Breast epithelium (tissue), 3 donors: ENCODE measurements around the gene ID1.

Source experiments
- CTCF ChIP-seq, 3 donors: fragments of 450-650 bp; IDR thresholded peaks; one replicate each; pipeline ENCODE4 v1.5.1; 2016 to 2017; ENCODE audit warnings: antibody characterized with exemption in 3 of 3, mild to moderate bottlenecking in 3 of 3, moderate library complexity in 3 of 3
- POLR2A ChIP-seq: fragments of 450-650 bp; IDR thresholded peaks from one replicate; pipeline ENCODE4 v1.6.1; 2016; ENCODE audit warnings: antibody characterized with exemption, mild to moderate bottlenecking, moderate library complexity
- POLR2AphosphoS5 ChIP-seq, 3 donors: sonication (generic); formaldehyde crosslinking; IDR thresholded peaks; one replicate each; pipeline ENCODE4 v1.6.1; 2017; ENCODE audit warnings: antibody characterized with exemption in 3 of 3

DNA sequence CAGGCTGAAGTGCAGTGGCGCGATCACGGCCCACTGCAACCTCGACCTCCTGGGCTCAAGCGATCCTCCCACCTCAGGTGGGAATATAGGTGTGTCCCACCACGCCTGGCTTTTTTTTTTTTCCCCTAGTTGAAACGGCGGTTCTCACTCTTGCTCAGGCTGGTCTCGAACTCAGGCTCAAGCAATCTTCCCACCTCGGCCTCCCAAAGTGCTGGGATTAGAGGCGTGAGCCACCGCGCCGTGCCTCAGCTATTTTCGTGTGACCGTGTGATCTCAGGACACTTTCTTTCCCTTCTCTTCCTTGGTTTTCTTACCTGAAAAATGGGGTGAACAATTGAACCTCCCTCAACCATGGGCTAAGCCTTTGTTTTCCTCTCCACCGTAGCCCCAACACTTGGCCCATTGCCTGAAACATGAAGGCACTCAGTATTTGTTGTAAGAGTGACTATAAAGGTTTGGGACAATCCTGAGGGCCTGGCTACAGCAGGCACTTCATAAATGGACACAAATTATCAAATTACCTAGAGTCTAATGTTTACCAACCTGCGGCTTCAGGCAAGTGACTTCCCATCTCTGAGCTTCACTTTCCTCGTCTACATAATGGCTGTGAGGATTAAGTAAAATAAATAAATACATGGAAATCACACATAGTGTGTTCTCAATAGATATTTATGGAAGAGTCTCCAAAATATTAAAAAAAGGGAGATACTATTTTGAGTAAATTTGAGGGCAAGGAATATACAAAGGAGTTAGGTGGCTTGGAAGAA lies 31.4 kb upstream of the ID1 start:
- no peak for TF ChIP-seq POLR2A
- no peak for TF ChIP-seq CTCF (IDR thresholded peaks at IDR 0.05)
- TF ChIP-seq POLR2AphosphoS5 (IDR thresholded peaks at IDR 0.05) = no peak
